H7 (cell line): Measurements from ENCODE around the gene ELP5. TPM values are rescaled to one million over a fixed set of nuclear protein-coding genes. Genes with fewer than 3 reads are reported as not detected.

Experiments
- DNase-seq: peaks from one replicate; pipeline ENCODE4 v3.0.0; 2012
- H3K27me3 ChIP-seq: 2 replicates; pipeline ENCODE4 v1.6.0; 2011; ENCODE audit warnings: mild to moderate bottlenecking, low read length; ENCODE audit not compliant: control insufficient read depth, insufficient read depth
- H3K36me3 ChIP-seq: replicated peaks from 2 replicates; pipeline ENCODE4 v1.5.1; 2011; ENCODE audit warnings: low read length; ENCODE audit not compliant: control insufficient read depth, insufficient read depth
- H3K4me3 ChIP-seq: 2 replicates; pipeline ENCODE4 v1.5.1; 2011; ENCODE audit warnings: low read depth, mild to moderate bottlenecking, control low read depth, low read length, moderate library complexity; ENCODE audit not compliant: insufficient read depth
- total RNA-seq: library from RNA; depleted of rRNA; stranded (reverse); fragments of >200 nt; shearing (Covaris generic); gene quantifications from 2 replicates; pipeline ENCODE4 v1.2.3, GENCODE V29; 2014; rRNA removed

ELP5 gene
- 66.4 and 77.4 TPM in 2 replicates for total RNA-seq

DNA sequence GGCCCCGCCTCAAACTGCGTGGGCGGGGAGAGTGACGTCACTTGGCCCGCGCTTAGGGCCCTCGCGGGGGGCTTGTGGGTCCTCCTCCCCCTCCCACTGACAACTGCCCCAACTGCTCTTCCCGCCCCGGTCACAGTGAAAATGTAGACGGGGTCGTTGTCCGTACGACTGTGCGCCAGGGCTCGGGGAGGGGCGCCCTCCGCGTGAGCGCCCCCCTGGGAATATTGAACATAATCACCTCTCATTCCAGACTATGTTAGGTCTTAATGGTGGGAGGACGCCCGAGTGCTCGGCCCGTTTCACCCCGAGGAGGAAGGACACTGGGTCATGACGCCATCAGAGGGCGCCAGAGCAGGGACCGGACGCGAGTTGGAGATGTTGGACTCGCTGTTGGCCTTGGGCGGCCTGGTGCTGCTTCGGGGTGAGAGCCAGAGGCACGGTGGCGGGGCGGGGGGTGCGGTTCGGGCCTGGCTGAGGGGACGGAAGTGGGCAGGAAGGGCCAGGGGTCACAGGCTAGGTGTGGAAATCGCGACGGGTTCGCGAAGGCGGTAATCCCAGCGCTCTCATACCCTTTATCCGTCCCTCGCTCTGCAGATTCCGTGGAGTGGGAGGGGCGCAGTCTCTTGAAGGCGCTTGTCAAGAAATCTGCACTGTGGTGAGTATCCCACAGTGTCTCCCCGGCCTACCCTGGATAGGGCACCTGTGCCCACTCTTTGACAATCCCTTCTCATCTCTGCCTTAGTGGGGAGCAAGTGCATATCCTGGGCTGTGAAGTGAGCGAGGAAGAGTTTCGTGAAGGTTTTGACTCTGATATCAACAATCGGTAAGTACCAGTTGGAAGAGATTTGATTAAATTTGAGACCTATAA lies at the start of gene ELP5:
Gene ELP5 (plus strand): TSS at position 40 of the 868 bp plus-strand sequence. CDS start 336 bp downstream, at position 376.
- Histone ChIP-seq H3K4me3 (peak within 1 kb of the TSS; percentile 99), H3K27me3 (no peaks in the 10 kb centered on the region), H3K36me3 (peaks cover 8% of the 10 kb centered on the region)
- DNase-seq, result peak; percentile 96

- DNase-seq, result no peak
- H3K4me3 ChIP-seq, result no peak overlapping the region
- H3K27me3 ChIP-seq, result no peaks in the 10 kb centered on the region
- peaks cover 18% of the 10 kb centered on the region for H3K36me3 ChIP-seq
Observed at GRCh38 chr17:7203391-7203790, 48.6 kb upstream of the ELP5 start.

DNA sequence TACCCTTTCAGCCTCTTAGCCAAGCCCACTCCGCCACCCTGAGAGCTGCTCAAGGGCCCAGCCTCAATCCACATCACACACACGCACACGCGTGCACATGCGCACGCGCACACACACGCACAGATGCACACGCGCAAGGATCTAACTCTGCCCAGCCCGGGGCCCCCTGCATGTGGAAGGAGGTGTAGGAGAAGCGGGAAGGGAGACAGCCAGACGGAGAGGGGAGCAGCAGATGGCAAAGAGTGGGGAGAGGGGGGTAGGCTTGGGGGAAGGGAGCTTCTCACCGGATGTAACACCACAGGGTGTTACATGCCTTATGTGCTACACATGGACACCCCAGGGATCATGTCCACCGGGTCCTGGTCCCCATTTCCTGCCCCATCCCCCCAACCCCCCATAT lies 47.7 kb upstream of the ELP5 start:
- peak; percentile 70 for DNase-seq

DNA sequence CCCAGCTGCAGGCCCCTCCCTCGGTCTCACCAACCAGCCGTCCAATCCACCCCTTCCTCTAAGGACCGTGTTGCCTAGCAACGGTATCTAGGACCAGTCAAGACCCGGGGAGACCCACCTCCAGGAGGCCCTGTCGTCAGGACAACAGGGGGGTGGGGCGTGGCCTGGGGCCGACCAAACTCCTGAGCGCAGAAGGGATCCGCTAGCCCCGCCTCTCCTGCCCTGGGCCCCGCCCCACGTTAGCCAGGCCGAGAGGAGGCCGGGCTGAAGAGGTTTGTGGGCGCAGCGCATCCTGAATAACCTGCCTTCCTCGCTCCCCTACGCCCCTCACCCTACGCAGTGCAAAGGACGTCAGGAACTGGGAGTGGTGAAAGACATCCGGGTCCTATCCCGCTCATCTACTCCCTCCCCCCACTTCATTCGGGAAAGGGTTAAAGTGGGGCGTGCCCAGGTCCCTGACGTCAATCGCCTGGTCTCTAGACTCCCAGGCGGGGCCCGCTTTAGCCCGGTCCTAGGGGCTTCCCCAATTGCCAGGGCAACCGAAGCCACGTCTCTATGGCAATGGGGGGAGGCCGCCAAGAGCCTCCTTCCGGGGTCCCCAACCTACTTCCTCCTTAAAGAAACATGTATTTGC lies 47.1 kb upstream of the ELP5 start:
- H3K4me3 ChIP-seq, result peak overlapping the region; percentile 61
- DNase-seq, result peak; percentile 99

More for the DNA sequence above, 47.7 kb upstream of the ELP5 start:
- H3K27me3 ChIP-seq, result no peaks in the 10 kb centered on the region
- H3K36me3 ChIP-seq, result peaks cover 18% of the 10 kb centered on the region
- peak overlapping the region; percentile 61; the same call in 1 of the 2 replicates for H3K4me3 ChIP-seq

DNA sequence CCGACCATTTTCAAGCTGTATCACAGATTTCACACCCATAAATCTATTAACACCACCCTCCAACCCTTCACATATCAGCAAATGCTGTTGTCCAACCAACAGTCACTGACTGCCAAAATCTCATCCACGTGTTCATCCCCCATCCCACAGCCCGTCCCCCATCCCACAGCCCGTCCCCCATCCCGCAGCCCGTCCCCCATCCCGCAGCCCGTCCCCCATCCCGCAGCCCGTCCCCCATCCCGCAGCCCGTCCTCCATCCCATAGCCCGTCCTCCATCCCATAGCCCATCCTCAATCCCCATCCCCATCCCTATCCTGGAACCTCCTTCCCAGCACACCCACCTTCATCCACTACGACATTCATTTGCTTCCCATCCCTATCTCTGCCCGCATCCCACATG lies 46.5 kb upstream of the ELP5 start:
- no peak for DNase-seq
- peak overlapping the region; percentile 61; the same call in 1 of the 2 replicates for H3K4me3 ChIP-seq
- H3K27me3 ChIP-seq, result no peaks in the 10 kb centered on the region

More for the DNA sequence above, 47.1 kb upstream of the ELP5 start:
- peaks cover 18% of the 10 kb centered on the region for H3K36me3 ChIP-seq
- H3K27me3 ChIP-seq, result no peaks in the 10 kb centered on the region

DNA sequence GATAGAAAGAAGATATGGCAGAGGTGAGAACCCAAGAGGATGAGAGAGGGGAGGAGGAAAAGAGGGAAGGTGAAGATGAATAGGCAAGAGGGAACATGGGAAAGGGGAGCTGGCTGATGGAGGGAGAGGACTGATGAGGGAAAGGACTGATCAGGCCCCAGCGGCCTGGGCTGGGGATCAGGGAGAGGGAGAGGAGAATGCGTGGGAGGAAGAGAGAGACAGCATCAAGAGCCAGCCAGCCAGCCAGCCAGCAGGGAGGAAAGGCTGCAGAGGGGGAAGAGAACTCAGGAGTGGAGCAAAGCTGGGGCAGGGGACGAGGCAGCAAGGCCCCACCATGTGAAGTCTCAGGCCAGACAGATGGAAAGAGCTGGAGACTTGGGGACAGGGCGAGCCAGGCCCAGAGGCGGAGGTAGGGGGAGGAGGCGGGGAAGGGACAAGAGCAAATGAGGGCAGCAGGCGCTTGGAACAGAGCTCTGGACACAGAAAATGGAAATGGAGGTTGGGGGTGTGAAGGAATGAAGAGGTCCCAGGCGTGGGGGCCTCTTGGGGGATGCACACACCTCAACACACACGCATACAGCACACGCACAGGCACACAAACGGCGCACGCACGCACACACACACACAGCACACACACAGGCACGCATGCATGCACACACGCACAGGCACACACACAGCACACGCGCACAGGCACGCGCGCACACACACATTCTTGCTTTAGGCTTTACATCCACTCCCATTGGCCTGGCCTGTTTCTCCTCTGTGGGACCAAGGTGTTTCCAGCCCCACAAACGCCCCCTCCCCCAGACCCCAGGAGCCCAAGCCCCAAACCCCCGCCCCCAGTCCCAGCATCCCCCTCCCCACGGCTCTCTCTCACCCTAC lies 44.7 kb upstream of the ELP5 start:
- peaks cover 13% of the 10 kb centered on the region for H3K36me3 ChIP-seq
- DNase-seq, result no peak
- H3K4me3 ChIP-seq, result peak overlapping the region; percentile 38
- H3K27me3 ChIP-seq, result no peaks in the 10 kb centered on the region

More for the DNA sequence above, 46.5 kb upstream of the ELP5 start:
- peaks cover 18% of the 10 kb centered on the region for H3K36me3 ChIP-seq

DNA sequence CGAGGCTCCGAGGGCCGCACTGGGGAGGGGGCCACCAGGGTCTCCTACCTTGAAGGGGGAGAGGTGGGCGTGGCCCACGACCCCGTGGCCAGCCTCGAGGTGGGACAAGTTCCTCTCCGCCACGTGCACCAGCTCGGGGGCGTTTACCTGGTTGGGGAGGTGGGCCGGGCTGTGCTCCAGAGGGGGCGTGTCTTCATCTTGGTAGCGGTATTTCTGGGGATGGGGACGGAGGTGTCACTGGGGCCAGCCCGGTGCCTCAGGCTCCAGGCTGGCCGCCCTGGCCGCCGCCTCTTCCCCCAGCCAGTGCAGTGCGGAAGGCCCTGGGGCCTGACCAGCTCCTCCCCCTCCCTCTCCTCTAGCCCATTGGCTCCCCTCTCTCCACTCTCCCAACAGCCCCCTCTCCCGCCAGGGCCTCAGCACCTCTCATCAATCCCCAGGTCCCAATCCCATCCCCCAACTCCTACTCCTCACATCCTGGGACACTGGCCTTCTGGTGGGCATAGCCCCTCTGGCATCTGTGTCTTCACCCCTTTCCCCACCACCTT lies 43.9 kb upstream of the ELP5 start:
- H3K27me3 ChIP-seq, result no peaks in the 10 kb centered on the region
- H3K4me3 ChIP-seq, result peak overlapping the region; percentile 38
- peaks cover 7% of the 10 kb centered on the region for H3K36me3 ChIP-seq
- DNase-seq, result peak; percentile 92

DNA sequence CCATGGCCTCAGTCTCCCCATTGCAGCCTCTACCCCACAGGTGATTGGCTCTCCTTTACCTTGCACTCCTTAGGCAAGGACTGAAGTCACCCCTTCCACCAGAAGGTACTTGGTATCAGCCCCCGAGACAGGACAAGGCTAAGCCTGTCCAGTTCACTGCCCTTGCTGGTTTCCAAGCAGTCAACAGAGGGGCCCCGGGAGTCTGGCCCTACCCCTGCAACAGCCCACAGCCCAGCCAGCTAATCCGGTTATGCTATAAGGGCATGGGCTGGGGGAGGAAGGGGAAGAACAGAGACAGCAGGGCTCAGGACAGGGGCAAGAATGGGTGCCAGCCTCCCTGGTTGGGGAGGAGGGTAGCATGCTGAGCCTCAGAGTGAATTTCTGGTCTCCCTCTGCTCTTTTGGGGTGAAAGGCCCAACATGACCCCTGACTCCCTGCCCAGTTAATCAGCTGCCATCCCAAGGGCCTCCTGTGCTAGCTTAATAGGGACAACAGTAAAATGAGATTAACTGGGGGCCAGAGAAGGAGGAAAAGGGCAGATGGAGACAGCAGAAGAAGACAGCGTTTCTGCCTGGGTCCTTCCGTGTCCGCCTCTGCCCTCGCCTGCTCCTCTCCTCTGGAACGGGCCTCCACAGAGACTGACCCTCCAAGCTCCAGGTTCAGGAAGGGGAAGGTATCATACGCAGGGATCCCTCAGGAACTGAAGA lies 43.1 kb upstream of the ELP5 start:
- Histone ChIP-seq H3K4me3 (no peak overlapping the region), H3K36me3 (no peaks in the 10 kb centered on the region; the same call in 1 of the 2 replicates), H3K27me3 (no peaks in the 10 kb centered on the region)
- no peak for DNase-seq

- peak; percentile 89 for DNase-seq
- Histone ChIP-seq H3K27me3 (no peaks in the 10 kb centered on the region), H3K4me3 (peak overlapping the region; percentile 48), H3K36me3 (no peaks in the 10 kb centered on the region)
Observed at GRCh38 chr17:7211491-7212273, 40.3 kb upstream of the ELP5 start.

DNA sequence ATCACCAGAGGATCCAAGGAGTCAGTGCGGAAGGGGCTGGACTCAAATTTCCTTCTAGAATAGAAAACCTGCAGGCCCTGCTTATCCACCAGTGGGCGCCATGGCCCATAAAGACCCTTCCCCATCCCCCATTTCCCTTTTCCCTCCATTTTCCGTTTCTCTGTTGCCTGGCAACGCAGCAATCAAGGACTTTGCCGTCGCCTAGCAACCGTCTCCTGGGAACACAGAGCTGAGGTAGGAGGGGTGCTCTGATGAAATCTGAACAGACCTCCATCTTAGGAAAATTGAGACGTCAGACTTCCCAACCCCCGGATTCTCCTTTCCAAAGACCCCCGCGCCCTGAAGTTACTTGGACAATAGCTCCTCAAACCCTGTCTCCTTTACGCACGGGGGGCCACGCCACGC lies 38.1 kb upstream of the ELP5 start:
- peak overlapping the region; percentile 46 for H3K4me3 ChIP-seq
- DNase-seq, result peak; percentile 92
- no peaks in the 10 kb centered on the region for H3K27me3 ChIP-seq
- no peaks in the 10 kb centered on the region for H3K36me3 ChIP-seq

GRCh38 chr17:7214300-7215135 lies 37.5 kb upstream of the ELP5 start:
- no peaks in the 10 kb centered on the region for H3K36me3 ChIP-seq
- DNase-seq, result peak; percentile 98
- H3K27me3 ChIP-seq, result no peaks in the 10 kb centered on the region
- peak overlapping the region; percentile 50 for H3K4me3 ChIP-seq

DNA sequence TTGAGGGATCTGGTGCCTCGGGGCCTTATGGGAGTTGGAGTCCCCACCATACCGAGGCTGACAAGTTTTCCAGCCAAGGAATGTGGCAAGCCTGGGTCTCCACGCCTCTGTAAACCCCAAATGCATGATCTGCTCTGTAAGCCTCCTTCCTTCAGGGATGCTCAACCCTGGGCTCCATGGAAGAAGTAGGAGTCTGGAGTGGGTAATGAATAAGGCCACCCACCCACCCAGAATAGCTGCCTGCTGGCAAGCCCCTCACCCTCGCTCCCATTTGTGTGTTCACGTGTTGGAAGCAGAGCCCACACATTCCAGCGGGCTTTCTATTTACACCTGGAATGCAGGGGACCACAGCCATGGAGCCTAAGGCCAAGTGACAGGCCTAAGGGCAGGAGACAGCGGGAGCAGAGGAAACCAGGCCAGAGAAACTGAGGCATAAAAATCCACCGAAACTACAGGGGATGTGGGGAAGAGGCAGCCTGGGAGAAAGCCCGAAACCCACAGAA lies 36.8 kb upstream of the ELP5 start:
- no peaks in the 10 kb centered on the region for H3K27me3 ChIP-seq
- DNase-seq, result peak; percentile 72
- peak overlapping the region; percentile 6 for H3K4me3 ChIP-seq
- H3K36me3 ChIP-seq, result no peaks in the 10 kb centered on the region
